AG08395 (cell line): ENCODE measurements around the gene OGT.
"Not testable (repeated sequence)": the region's sequence is repeated elsewhere in the genome, so short reads cannot be mapped to it uniquely, and the experiment has no call there.

Source experiments
- DNase-seq: peaks from one replicate; pipeline ENCODE4 v3.0.0; 2012; ENCODE audit warnings: mixed read lengths, low spot score

Gene OGT

DNA sequence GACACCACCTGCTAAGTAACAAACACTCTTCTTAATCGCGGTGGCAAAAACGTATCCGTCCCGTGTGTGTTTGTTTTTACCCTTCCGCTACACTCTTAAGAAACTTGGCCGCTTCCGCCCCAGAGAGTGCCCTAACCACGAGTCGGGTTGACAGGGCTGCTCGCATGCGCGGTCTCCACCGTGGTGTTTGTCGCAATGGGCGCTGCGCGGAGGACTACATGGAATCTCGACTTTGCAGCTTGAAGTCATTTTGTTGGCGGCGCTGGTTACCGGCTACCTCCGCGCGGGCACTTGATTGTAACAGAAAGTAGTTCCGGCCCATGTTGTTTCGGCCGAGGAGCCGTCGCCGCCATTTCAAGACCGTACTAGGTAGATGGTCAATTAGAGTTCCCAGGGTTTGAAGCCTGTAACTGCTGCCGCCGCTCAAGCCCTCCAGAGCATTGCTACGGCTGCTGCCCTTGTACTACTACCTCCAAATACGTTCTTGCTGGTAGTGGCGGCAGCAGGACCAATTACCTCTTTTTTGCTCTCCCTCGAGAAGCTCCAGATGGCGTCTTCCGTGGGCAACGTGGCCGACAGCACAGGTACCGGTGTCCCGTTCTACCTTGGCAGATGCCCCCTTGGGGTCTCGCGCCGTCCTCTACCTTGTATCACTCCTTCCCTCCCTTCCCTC, at the start of gene OGT:
Gene OGT, plus strand, starts transcription at position 352 of the 673 bp plus-strand sequence. Its CDS starts 196 bp downstream, at position 548.
- peak; percentile 89 for DNase-seq

DNA sequence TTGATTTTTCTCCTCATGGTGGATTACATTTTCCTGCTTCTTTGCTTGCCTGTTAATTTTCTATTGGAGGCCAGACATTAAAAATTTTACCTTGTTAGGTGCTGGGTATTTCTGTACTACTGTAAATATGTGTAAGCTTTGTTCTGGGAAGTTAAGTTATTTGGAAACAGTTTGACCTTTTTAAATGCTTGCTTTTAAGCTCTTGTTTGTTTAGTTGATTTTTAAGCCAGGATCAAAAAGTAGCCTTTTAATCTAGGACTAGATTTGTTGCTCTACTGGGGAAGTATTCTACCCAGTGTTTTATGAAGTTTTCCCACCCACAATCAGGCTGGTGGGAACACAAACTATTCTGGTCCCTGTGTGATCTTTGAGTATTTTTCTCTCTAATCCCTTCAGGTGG, 45.1 kb upstream of the OGT start:
- DNase-seq: no peak

DNA sequence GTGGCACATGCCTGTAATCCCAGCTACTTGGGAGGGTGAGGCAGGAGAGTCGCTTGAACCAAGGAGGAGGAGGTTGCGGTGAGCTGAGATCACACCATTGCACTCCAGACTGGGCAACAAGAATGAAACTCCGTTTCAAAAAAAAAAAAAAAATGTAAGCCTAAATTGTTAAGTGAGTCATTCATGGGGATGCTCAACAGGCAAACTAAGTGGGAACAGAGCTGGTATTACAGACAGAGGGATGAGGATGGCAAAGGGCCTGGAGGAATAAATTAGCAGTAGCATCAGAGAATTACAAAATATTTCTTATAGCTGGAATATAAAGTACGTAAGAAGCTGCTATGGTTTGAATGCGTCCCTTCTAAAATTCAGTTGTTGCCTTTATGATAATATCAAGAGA, 43.4 kb upstream of the OGT start:
- peak; percentile 35 for DNase-seq

DNA sequence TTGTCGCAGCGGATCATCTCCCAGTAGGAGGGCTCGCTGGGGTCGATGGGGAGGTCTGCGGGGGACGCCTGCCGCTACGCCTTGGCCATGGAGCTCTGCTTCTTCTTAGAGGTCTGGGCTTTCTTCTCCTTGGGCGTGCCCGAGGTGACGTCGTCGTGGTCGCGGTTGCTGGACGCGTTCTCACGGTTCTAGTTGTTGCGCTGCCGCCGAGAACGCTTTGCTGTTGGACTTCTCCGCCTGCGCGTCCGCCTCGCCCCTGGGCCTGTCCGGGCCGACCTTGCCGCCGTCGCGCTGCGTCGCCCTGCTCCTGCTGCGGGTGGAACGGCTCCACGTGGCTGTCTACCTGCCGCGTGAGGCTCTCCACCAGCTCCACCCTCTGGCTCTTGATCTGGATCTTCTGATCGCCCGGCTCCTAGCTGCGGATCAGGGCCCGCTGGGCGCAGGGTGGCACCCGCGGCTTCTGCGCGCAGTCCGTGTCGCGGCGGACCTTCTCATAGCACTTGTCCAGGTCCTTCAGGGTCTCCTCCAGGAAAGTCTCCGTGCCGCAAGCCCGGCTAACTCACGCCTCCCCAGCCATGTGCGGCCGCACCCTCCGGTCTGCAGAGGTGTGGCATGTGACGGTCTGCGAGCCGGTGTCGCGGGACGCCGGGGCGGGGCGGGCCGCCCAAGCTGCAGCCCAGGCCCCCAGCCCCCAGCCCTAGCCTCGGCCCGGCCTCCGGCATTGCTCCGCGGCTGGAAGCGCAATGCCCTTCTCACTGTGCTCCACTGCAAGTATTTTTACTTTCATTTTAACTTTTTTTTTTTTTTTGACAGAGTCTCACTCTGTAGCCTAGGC, 40.5 kb upstream of the OGT start:
- peak; percentile 31 for DNase-seq

DNA sequence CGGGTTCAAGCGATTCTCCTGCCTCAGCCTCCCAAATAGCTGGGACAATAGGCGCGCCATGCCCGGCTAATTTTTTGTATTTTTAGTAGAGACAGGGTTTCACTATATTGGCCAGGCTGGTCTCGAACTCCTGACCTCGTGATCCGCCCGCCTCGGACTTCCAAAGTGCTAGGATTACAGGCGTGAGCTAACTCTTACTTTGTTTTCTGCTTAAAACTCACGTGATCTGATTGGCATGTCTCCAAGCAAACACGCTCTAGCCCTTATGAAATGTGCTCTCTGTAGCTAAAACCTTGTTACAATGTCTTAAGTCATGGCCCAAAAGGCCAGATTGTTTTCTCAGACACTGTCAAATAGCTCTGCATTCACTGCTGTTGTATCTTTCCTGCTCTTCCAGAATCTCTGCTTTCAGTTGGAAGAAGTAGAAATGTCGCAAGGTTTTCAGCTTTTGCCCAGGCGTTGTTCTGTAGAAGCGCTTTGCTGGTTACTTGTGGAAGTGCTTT, 39.7 kb upstream of the OGT start:
- no peak for DNase-seq

DNA sequence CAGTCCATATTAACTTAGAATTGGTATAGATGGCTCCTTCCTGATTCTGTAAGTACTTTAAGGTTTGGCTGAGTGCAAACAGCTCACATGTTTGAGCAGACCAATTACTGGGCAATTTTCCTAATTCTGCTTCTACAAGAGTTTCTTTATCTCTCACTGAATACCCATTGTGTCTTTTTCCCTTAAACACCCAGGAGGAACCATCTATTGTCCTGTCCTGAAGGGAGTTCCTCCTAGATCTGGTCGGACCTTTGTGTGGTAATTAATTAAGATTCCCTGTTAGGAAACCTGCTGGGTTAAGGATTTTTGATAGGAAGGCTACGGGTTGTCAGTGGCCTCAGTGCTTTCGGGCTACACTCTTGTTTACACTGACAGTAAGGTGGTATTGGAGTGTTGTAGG, 36.9 kb upstream of the OGT start:
- DNase-seq: not testable (repeated sequence)

DNA sequence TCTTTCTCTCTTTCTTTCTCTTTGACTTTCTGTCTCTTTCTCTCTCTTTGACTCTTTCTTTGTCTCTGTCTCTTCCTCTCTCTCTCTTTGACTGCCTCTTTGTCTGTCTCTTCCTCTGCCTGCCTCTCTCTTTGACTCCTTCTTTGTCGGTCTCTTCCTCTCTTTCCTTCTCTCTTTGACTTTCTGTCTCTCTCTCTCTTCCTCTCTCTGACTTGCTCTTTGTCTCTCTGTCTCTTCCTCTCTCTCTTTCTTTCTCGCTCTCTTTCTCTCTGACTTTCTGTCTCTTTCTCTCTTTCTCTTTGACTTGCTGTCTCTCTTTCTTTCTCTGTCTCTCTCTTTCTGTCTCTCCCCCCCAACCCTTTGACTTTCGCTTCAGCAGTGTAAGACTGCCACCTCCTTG, 36.4 kb upstream of the OGT start:
- DNase-seq: no peak

DNA sequence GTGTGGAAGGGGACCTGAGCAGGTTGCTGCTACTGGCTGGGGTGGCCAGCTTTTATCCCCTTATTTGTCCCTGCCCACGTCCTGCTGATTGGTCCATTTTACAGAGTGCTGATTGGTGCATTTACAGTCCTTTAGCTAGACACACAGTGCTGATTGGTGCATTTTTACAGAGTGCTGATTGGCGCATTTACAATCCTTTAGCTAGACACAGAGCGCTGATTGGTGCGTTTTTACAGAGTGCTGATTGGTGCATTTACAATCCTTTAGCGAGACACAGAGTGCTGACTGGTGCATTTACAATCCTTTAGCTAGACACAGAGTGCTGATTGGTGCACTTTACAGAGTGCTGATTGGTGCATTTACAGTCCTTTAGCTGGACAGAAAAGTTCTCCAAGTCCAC, 30.8 kb upstream of the OGT start:
- not testable (repeated sequence) for DNase-seq

DNA sequence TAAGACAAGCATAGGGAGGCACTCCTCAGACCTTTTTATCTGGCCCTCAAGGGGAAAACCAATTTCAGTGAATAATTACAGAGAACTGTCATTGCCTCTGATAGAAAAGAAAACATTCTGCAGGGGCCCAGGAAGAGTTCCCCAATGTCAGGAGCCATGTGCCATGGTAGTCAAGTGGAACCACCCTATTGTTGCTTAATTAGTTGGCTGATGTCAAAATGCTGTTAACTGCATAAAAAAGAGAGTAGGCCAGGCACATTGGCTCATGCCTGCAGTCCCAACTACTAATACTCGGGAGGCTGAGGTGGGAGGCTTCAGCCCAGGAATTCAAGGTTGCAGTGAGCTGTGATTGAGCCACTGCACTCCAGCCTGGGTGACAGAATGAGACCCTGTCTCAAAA, 28.6 kb upstream of the OGT start:
- DNase-seq: no peak

DNA sequence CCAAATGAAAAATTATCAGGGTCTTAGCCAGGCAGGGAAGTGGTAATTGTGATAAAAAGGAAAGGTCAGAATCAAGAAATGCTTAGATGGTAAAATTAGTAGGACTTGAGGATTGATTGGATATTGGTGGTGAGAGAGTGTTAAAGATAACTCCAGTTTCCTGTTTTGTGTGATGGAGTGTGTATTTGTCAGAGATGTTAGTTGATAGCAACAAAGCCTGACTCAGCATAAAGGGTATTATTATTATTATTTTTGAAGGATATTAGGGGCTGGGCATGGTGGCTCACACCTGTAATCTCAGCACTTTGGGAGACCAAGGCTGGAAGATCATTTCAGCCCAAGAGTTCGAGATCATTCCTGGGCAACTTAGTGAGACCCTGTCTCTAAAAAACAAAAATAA, 23.6 kb upstream of the OGT start:
- DNase-seq: no peak

DNA sequence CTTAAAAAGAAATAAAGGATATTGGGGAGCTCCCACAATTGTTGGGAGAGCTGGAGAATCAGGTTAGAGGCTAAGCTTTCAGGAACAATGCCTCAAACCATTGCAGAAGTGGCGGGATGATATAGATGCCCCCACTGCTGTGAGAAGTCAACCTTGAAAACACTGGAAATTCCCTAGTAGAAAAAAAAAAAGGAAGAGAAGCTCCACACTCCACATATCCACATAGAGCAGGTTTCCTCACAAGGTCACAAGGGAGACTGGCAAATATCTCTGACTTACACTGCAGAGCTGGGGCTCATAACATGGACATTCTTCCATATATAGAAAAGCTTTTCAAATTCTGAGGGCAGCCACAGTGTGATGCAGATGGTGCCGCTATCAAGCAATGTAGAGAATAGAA, 22.7 kb upstream of the OGT start:
- no peak for DNase-seq

DNA sequence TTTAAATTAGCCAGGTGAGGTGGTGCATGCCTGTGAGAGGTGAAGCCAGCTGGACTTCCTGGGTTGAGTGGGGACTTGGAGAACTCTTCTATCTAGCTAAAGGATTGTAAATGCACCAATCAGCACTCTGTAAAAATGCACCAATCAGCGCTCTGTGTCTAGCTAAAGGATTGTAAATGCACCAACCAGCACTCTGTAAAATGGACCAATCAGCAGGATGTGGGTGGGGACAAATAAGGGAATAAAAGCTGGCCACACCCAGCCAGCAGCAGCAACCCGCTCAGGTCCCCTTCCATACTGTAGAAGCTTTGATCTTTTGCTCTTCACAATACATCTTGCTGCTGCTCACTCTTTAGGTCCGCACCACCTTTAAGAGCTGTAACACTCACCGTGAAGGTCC, 19.2 kb upstream of the OGT start:
- DNase-seq: not testable (repeated sequence)

DNA sequence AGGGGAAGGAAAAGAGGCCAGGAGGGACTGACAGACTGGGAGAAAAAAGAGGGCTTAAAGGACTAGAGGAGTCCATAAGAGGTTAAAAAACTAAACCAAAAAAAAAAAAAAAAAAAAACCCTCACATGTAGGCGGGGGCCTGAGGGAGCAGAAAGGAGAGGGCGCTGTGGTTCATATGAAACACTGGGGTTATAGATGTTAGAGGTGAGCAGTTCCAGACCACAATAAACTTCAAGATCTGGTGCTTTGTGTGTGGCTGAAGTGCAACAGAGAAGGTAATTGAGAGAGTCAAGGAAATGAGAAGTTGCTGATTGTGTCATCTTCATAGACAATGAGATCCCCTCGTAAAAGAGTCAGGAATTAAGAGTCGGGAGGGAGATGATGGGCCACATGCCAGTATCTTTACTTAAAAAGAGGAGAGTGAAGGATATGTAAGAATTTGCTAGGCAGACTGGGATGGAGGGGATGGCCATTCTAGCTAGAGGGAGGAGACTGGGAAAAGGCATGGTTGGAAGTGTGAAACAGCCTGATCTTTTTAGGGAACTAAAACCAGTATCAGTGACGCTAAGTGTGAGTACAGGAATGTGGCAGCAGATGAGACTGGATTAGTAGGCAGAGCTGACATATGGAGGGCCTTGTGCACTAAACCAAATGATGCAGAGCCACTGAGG, 18.4 kb upstream of the OGT start:
- DNase-seq: no peak

DNA sequence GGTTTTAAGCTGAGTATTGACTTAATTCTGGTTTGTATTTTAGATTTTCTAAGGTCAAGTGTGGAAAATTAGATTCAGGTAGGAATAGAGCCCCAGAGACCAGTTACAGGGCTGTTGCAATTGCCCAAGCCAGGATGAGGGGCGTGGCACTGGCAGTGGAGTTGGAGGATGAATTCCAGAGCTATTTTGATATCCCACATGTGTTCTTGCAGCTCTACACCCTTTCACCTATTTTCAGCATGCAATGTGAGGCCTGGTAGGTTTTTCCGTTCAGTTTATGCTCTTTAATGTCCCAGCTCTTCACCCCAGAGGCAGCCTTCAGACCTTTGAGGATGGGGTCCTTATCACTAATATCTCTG, 17.9 kb upstream of the OGT start:
- peak; percentile 39 for DNase-seq

DNA sequence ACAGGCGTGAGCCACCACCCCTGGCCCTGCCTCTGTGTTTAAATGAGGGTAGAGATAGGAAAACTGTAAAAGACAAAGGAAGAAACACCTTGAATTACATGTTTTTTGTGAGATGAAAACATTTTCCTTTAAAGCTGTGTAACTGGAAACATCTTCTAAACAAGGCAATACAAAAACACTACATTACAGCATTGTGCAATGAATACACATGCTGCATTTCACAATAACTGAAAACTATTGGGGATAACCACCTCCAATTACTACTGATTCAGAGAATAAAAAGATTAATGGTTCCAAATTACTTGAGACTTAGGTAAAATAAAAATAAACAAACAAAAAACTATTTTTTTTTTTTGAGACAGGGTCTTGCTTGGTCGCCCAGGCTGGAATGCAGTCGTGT, 7.6 kb upstream of the OGT start:
- DNase-seq: no peak

DNA sequence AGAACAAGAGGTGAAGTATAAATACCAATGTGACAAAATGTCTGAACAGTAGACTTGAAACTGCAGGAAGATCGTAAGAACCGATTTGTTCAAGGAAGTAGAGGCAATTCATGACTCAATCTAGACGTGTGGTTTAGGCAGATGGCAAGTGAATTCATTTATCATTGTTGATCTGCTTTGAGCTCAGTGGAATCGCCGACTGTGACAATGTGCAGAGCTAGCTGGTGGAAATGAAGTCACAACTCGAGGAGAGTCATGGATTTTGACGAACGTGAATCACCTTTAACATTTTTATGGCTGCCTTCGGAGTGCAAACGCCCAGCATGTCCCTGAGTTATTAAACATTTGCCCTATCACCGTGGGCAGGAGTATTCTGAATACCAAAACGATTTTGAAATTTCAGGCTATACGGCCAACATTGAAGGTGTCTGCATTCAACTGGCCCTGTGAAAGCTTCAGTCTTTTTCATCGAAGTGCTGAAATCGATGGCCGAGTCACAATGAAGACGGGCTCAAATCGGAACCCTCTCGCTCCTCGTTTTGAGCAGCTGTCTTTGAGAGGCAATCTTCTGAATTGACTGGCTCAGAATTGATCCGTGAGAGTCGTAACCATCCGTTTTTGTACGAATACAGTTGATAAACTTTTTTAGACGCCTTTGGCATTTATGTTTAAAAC, 689 bp upstream of the OGT start:
- DNase-seq: no peak

DNA sequence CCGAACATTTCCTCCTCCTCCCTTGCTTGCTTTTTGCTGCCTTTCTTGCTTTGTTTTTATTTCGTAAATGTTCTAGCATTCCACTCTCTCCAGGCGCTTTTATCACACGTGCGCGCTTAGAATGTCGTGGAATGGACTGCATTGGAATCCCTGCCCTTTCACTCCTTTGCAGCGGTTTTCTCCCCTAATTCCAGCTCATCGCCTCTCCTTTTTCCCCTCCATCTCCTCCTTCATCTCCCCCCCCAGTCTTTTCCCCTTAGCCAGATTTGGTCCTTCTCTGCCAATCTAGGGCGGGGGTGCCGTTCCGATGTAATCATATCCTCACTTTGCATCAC, 579 bp downstream of the OGT start:
- DNase-seq: no peak

DNA sequence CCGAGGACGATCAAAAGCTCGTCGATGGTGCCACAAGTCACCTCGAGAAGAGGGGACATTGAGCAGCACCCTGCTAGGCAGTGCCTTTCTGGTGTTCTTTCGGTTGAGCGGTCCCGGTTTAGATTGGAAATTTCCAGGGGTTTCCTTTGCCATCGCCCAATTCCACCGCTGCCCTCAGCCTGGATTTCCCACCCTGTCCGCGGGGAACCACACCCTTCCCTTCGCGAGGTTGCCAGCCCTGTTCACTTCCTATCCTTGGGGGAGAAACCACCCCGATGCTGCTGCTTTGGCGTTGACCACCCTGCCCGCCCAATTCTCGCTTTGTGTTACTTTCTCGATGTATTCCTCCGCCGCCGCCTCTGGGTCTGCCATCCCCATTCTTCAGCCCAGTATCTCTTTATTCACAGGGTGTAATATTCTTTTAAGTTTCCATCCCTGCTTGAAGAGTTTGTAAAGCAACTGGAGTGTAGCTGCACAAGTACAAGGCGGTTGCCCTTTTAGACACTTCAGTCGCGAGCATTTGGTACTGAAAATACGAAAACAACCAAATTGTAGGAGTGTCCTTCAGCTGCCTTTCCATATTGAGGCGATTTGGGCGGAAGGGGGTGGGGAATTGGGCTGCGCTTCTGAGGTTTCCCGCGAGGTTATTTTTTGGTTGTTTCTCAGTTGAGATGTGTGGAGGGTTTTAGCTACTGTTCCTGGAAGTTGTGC, 1.1 kb downstream of the OGT start:
- no peak for DNase-seq

DNA sequence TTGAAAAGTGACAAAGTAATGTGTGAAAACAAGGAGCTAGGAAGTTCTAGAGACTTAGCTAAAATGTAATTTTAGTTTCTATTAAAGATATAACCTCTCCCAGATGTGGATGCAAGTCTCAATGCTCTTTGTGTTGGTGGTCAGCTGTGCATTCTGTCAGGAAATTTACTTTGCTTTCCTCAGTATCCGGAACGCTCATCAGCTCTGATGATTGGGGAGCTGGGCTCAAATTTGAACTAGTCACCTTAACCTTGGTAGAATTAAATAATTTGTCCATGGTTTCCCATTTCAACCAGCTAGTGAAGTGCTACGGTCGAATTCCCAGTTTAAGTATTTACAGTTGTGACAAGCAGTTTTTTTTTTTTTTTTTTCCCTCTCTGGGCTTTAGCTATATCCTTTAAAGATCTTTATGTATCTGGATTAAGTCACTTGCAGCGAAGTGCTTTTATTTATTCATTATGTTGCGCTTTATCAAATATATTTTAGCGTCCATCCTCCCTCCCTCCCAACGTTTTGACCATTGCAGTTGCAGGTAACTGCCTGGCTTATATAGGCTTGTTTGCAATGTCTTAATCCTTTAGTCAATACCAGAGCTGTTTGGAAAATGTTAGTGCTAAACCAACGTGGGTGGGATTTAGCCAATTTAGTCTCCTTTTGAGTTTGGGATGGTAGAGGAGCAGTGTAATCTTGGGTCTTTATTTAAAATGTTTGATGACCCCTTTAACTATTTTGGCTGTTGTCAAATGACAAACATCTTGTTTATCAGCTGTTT, 2.1 kb downstream of the OGT start:
- DNase-seq: no peak

DNA sequence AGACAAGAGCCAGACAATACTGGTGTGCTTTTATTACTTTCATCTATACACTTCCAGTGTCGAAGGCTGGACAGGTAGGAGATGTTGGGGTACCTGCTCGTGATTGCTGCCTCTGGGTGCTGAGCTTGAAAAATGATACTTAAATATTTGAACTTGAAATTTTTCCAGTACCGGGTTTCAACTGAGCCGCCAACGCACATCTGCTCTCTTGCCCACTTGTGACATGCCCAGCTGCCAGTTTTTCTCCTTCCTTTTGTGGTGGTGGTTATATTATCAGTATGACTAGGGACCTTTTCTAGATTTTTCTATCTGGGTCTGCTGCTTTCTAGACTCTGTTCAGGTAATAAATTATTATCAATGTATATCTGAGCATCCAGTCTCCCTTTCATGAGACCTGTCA, 3.4 kb downstream of the OGT start:
- DNase-seq: no peak

DNA sequence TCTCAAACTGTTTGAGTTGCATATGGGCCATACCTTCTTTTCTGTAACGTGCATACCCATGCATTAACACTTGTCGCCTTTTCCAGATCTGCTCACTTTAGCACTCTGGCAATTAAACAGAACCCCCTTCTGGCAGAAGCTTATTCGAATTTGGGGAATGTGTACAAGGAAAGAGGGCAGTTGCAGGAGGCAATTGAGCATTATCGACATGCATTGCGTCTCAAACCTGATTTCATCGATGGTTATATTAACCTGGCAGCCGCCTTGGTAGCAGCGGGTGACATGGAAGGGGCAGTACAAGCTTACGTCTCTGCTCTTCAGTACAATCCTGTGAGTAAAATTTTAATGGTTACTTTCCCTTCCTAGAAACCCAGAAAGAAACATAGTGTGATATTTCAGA, 4.8 kb downstream of the OGT start:
- DNase-seq: no peak
